DLD1 (cell line): ENCODE measurements around the gene ARHGAP24.

Experiments used
- in situ Hi-C: cut with HindIII; loops from 2 replicates; pipeline ENCODE4 v1.10.0; 2017; ENCODE audit warnings: low sequenced_read_pairs

ARHGAP24 gene

DNA sequence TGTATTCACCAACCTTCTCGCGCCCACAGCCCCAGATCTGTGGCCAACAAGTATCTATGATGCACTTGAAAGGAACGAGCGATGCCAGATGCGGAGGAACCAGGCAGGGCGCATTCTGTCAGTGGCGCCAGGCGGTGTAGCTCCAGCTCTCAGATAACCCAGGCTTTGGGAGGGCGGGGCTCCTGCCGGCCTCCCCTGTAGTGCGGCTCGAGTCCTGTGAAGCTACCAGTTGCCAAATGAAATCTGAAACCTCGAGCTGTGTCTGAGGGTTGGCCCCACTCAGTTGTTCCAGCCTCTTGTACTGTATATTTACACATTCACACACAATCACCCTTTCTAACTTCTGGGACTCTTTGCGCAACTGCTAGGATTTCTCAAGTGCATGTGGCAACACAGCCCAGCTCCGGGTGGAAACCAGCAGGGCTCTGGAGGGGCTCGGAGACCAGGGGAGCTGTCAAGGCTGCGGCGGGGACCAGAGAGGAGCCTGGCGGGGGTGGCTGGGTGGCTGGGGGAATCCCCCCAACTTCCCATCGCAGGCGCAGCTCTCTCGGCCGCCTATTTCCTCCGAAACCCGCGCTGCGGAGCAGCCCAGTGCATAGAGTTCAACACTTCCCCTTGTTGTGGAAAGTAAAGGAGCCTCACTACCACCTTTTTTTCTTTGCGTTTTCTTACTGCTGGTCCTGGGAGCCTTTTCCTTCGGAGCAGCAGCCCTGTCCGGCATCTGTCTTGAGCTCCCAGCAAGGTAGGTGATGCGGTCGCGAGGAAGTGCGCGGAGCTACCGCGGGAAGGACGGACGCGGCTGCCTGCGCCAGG, at the start of gene ARHGAP24:
ARHGAP24 (plus strand) TSS at position 333 of the 813 bp plus-strand sequence.
- in situ Hi-C loops, result no loop called here

DNA sequence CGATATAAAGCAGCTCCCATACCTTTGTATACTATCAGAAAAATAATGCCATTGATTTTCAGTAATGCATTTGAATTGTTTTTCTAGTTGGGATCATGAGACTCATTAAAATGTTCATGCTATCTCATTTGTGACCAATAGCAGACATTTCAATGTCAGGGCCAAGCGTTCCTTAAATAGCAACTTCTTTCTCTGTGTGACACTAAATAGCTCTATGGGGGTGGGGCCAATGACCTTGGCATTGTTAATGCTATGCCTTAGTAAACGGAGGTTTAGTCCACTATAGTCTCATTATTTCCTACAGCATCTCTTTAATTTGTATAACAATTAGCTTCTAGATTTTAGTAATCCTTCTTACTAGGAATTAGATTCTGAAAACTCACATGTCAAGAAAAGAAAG, 48.6 kb upstream of the ARHGAP24 start:
- in situ Hi-C loops, result no loop called here

- in situ Hi-C loops, result no loop called here
Measured at GRCh38 chr4:85427123-85427522, 47.8 kb upstream of the ARHGAP24 start.

- in situ Hi-C loops, result no loop called here
Measured at GRCh38 chr4:85430226-85430625, 44.7 kb upstream of the ARHGAP24 start.

DNA sequence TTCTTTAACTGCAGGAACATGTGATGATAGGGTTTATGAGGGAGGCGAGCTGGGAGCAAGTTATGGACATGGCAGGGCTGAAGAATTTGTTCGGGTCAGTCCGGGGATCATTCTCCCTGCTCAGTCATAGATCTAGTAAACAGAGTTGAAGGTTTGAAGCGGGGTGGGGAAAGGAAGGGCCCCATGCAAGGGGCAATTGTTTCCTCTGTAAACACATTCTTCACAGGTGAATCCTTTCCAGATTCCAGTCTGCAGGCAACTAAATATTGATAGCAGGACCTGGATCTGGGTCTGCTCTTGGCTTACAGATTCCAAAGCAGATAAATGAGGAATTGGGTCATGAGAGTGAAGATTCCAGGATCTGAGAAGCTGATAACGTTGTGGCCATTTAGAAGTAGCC, 44.3 kb upstream of the ARHGAP24 start:
- in situ Hi-C loops, result no loop called here

DNA sequence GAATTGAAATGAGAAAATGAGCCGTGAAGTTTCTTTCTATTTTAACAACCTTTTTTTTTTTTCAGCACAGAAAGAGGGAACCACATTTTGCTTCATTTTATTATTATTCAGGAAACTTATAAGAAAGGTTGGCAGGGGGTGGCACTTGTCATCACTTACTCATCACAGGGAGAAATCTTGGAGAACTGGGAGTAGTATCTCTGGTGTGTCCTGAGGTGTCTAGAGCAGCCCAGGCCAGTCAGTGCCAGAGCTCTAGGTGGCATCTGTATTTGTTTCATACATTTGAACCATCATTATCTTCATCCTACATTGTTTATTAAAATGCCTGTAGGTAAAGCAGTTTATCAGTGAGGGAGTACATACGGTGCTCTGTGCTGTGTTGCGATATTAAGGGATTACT, 43.8 kb upstream of the ARHGAP24 start:
- in situ Hi-C loops, result no loop called here

DNA sequence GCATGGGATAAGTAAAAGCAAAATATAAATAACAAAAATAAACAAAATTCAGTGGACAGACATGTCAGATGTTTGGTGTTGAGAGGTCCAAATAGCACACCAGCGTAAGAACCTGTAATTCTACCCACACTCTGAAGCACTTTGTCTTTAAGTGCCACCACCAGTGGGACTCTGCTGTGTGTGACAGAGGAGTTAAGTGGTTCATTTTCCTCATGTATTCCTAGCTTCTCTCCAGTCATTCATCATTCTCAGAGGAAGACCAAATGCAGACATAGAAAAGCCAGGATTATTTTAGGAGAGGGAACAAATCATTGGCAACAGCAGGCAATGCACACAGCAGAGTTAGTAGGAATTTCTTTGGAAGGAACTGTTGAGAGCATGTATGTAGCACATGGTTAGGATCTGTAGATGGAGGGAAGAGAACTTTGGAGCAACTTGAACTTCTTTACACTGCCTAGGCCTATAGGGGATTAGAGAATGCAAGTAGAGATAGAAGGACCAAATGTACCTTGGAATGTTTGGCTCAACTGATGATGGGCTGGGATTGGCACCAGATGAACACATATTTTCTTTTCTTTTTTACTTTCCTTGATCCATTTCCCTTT, 43.0 kb upstream of the ARHGAP24 start:
- in situ Hi-C loops, result no loop called here

- in situ Hi-C loops, result no loop called here
Measured at GRCh38 chr4:85445050-85445639, 29.8 kb upstream of the ARHGAP24 start.

DNA sequence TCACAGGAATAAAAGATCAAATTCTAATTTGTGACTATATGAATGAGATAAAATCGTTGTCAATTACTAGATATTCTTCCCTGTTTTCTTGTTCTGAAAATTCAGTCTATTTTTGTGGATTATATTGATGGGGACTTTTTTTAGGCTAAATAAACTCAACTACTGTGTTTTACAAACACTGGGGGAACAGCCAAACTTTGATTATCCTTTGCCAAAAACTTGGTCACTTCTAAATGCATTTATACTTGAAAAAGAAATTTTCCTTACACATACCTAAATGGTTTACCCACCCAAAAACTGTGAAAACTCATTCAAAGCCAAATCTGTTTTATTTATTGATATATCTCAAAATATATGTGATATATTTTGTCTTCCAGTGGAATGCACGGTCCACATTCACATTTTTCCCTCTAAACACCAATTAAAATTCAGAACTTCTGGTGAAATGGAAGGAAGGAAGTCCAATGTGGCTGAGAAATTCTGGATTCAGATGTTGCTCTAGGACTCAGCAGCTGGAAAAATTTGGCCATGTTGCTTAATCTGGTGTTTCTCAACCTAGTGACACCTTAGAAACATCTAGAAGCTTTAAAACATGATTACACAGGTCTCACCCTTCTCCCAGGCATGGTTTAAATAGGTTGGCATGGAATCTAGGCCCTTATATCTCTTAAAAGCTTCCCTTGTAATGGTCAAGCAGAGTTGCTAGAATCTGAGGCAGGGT, 28.6 kb upstream of the ARHGAP24 start:
- in situ Hi-C loops, result no loop called here

- in situ Hi-C loops, result no loop called here
Measured at GRCh38 chr4:85448906-85449890, 25.8 kb upstream of the ARHGAP24 start.

- in situ Hi-C loops, result no loop called here
Measured at GRCh38 chr4:85452058-85452731, 22.8 kb upstream of the ARHGAP24 start.

GRCh38 chr4:85455942-85456341, 19.0 kb upstream of the ARHGAP24 start:
- in situ Hi-C loops, result no loop called here

DNA sequence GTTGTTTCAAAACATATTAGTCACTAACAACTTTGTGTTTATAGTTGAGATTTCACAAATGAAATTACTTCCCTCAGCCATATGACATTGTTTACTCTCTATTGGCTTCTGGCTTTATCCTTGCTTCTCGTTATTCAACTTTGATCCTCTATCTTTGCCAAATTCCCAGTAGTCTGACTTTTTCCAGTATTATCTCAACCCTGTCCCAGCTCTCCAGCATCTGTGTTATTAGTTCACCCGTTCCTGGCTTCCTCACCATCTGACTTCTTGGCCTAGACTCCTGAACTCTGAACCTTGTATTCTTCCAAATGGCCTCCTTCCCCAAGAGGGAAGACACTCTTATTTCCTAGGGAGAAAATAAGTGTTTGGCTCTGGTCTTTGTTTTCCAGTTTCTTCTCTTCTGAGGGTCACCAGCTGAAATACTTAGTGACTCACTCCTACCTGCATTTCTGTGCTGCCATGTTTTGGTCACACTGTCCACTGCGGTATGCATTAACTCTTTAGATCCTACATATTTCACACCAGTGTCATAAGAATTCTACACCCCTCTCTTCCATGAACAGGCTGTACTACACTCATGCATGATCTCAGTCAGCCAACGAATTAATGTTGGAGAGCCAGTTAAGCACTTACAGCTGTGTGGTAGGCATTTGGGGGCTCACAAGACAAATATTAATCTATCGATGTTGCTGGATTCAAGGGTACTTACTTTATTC, 17.0 kb upstream of the ARHGAP24 start:
- in situ Hi-C loops, result no loop called here

DNA sequence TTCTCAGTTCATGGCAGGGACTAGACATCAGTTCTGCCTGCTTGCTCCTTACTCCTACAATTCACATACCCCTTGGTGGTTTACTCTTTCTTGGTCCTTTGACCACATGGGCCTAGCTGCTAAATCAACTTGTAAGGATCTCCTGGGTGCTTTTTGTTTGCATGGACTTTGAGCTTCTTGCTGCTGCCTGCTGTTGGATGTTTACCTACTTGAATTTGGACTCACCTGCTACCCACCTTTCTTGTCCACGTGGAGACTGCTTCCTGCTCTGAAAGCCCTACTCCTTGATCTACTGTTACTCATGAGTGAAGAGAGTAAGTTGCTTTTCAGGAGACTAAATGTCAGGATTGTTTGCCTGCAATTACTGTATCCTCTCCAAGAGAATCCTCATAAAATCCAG, 15.2 kb upstream of the ARHGAP24 start:
- in situ Hi-C loops, result no loop called here

DNA sequence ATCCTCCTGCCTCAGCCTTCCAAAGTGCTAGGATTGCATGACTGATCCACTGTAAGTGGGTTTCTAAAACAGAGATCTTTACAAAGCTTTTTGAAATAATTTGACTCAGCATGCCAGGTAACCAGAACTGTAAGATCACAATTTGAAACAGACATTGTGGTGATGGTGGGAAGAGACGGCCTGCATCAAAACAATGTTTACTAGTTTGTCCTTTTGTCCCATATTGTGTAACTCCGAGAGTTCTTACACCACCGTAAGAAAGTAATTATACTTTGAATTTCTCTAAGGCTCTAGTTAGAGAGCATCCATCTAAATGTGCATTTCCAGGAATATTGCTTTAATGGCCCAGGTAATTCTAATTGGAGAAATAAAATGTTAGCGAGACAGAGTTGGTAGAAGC, 594 bp upstream of the ARHGAP24 start:
- in situ Hi-C loops, result no loop called here

DNA sequence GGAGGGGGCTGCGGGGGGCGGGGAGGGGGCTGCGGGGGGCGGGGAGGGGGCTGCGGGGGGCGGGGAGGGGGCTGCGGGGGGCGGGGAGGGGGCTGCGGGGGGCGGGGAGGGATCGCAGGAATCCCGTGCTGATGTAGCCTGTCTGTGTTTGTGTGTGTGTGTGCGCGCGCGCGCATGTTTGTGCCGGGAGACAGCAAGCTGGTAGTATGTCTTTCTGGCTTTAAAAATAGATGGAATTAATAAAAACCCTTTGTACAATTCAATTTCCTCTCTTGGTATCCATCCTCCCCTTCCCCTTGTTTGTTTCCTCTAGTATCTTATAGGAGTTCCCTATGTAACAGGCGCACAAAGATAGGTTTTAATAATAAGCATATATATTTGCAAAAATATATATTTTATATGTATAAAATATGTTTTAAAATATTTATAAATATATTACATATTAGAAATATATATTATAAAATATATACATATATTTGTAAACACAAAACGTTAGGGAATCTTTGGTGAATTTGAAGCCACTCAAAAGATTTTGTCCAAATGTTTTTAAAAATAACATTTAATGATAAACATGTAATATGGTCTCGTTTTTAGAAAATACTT, 782 bp downstream of the ARHGAP24 start:
- in situ Hi-C loops, result no loop called here

GRCh38 chr4:85476381-85476780, 1.4 kb downstream of the ARHGAP24 start:
- in situ Hi-C loops, result no loop called here

GRCh38 chr4:85477534-85477933, 2.6 kb downstream of the ARHGAP24 start:
- in situ Hi-C loops, result no loop called here

DNA sequence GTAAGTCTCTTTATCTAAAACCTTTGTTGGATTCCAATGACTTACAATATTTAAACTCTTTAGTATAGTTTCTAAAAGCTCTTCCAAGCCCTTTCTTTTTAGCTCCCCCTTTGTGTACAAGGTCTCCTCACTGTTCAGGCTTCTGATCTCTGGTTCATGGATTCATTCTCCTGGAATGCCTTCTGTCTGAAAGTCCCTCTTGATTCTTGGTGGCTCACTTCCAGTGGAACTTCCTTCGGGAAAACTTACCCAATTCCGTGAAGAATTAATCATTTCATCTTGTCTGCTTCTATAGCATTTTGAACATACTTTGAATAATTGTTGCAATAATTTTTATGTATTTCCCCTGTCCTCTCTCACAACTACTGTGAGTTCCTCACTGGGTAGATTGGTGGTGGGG, 3.6 kb downstream of the ARHGAP24 start:
- in situ Hi-C loops, result no loop called here
